Measurements from ENCODE around the gene TADA3. TPM values are rescaled to one million over a fixed set of nuclear protein-coding genes. Genes with fewer than 3 reads are reported as not detected.

Gene TADA3
- total RNA-seq, 1 experiment from 2014 or later: 85.4 TPM

GRCh38 chr3:9834520-9835380 is 42.5 kb upstream of the TADA3 start:
- Histone ChIP-seq H3K4me1 (ENCODE audit: insufficient read depth, low read length) (no peaks in the 10 kb centered on the region), H3K4me2 (ENCODE audit: low read length) (no peak overlapping the region), H3K36me3 (ENCODE audit: low read depth, low read length) (no peaks in the 10 kb centered on the region), H4K20me1 (ENCODE audit: low read length) (no peaks in the 10 kb centered on the region), H3F3A (ENCODE audit: low read length, unreplicated experiment) (no peaks in the 10 kb centered on the region), H3K9me2 (replicated peaks; ENCODE audit: low read length) (no peaks in the 10 kb centered on the region), H3K9ac (ENCODE audit: low read length) (no peak overlapping the region), H3K79me2 (ENCODE audit: low read length) (no peaks in the 10 kb centered on the region), H3K27me3 (ENCODE audit: low read length) (no peaks in the 10 kb centered on the region), H3K4me3 (ENCODE audit: low read length) (no peak overlapping the region), H2AFZ (ENCODE audit: low read length) (no peak overlapping the region), H3K9me3 (ENCODE audit: low read length) (no peaks in the 10 kb centered on the region), H3K27ac (ENCODE audit: low read length) (no peak overlapping the region)
- no TSS peak for BruUV-seq (replicated peaks)
- CTCF ChIA-PET: no interaction called here
- DNase-seq (no peak), ATAC-seq (no peak)
- intact Hi-C loops (cut with micrococcal nuclease): no loop called here
- TF ChIP-seq EZH2 (IDR thresholded peaks at IDR 0.05; ENCODE audit: low read length, unreplicated experiment): no peak
- TF ChIP-seq, protein P1, sequence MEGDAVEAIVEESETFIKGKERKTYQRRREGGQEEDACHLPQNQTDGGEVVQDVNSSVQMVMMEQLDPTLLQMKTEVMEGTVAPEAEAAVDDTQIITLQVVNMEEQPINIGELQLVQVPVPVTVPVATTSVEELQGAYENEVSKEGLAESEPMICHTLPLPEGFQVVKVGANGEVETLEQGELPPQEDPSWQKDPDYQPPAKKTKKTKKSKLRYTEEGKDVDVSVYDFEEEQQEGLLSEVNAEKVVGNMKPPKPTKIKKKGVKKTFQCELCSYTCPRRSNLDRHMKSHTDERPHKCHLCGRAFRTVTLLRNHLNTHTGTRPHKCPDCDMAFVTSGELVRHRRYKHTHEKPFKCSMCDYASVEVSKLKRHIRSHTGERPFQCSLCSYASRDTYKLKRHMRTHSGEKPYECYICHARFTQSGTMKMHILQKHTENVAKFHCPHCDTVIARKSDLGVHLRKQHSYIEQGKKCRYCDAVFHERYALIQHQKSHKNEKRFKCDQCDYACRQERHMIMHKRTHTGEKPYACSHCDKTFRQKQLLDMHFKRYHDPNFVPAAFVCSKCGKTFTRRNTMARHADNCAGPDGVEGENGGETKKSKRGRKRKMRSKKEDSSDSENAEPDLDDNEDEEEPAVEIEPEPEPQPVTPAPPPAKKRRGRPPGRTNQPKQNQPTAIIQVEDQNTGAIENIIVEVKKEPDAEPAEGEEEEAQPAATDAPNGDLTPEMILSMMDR (conservative IDR thresholded peaks at IDR 0.05; ENCODE audit: low read depth, low read length): no peak
- TF ChIP-seq EZH2phosphoT487 (IDR thresholded peaks at IDR 0.05; ENCODE audit: borderline replicate concordance, low read length): no peak
- POLR2A ChIA-PET (ENCODE audit: unreplicated experiment): interaction anchor here (0.6 kb wide), 1 partner anchor 437 kb away, joined by 4 read pairs; the partner anchor contains the start of gene SETD5

DNA sequence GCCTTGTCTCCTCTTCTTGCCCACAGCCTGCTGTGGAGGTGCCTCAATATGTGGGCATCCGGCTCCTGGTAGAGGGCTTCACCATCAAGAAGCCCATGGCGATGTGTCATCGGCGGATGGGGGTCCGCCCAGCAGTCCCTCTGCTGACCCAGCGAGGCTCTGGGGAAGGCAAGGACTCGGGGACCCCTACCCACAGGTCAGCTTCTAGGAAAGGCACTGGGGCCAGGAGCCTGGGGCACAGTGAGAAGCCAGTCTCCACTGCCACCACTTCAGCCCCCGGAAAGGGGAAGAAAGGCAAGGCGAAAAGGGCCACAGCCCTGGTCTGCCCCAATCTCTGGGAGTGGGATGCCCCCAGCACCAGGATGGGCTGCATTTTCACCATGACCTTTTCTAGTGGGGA is 40.8 kb upstream of the TADA3 start:
- Histone ChIP-seq H2AFZ (ENCODE audit: low read length) (no peak overlapping the region), H3K9me3 (ENCODE audit: low read length) (no peaks in the 10 kb centered on the region), H3K27ac (ENCODE audit: low read length) (no peak overlapping the region), H3K4me2 (ENCODE audit: low read length) (no peak overlapping the region), H3K4me1 (ENCODE audit: insufficient read depth, low read length) (no peaks in the 10 kb centered on the region), H3K9me2 (replicated peaks; ENCODE audit: low read length) (no peaks in the 10 kb centered on the region), H3K4me3 (ENCODE audit: low read length) (no peak overlapping the region), H3K36me3 (ENCODE audit: low read depth, low read length) (no peaks in the 10 kb centered on the region), H4K20me1 (ENCODE audit: low read length) (no peaks in the 10 kb centered on the region), H3F3A (ENCODE audit: low read length, unreplicated experiment) (no peaks in the 10 kb centered on the region), H3K79me2 (ENCODE audit: low read length) (no peaks in the 10 kb centered on the region), H3K9ac (ENCODE audit: low read length) (no peak overlapping the region), H3K27me3 (ENCODE audit: low read length) (no peaks in the 10 kb centered on the region)
- POLR2A ChIA-PET (ENCODE audit: unreplicated experiment): no interaction called here
- TF ChIP-seq, protein P1 (conservative IDR thresholded peaks at IDR 0.05; ENCODE audit: low read depth, low read length): no peak
- TF ChIP-seq EZH2 (IDR thresholded peaks at IDR 0.05; ENCODE audit: low read length, unreplicated experiment) (no peak), EZH2phosphoT487 (IDR thresholded peaks at IDR 0.05; ENCODE audit: borderline replicate concordance, low read length) (no peak)
- BruUV-seq (replicated peaks): no TSS peak
- intact Hi-C loops (cut with micrococcal nuclease): no loop called here
- DNase-seq: no peak
- ATAC-seq: no peak
- CTCF ChIA-PET: no interaction called here

GRCh38 chr3:9831253-9831652 is 39.0 kb upstream of the TADA3 start:
- no peaks in the 10 kb centered on the region for H3K27me3 ChIP-seq (ENCODE audit: low read length)
- ChIA-PET POLR2A (ENCODE audit: unreplicated experiment) (interaction anchor here (1.1 kb wide), 1 partner anchor 115 kb away, joined by 5 read pairs; no protein-coding TSS in a partner anchor), CTCF (no interaction called here)
- H2AFZ ChIP-seq (ENCODE audit: low read length): no peak overlapping the region
- no peak overlapping the region for H3K4me2 ChIP-seq (ENCODE audit: low read length)
- DNase-seq: no peak
- H3K9me2 ChIP-seq (replicated peaks; ENCODE audit: low read length): no peaks in the 10 kb centered on the region
- H3K4me1 ChIP-seq (ENCODE audit: insufficient read depth, low read length): no peaks in the 10 kb centered on the region
- H3K9me3 ChIP-seq (ENCODE audit: low read length): no peaks in the 10 kb centered on the region
- H3K27ac ChIP-seq (ENCODE audit: low read length): no peak overlapping the region
- TF ChIP-seq EZH2phosphoT487 (IDR thresholded peaks at IDR 0.05; ENCODE audit: borderline replicate concordance, low read length): no peak
- TF ChIP-seq EZH2 (IDR thresholded peaks at IDR 0.05; ENCODE audit: low read length, unreplicated experiment): no peak
- TF ChIP-seq, protein P1 (conservative IDR thresholded peaks at IDR 0.05; ENCODE audit: low read depth, low read length): no peak
- no TSS peak for BruUV-seq (replicated peaks)
- H3K4me3 ChIP-seq (ENCODE audit: low read length): no peak overlapping the region
- intact Hi-C loops (cut with micrococcal nuclease): no loop called here
- no peaks in the 10 kb centered on the region for H3F3A ChIP-seq (ENCODE audit: low read length, unreplicated experiment)
- no peaks in the 10 kb centered on the region for H3K79me2 ChIP-seq (ENCODE audit: low read length)
- no peaks in the 10 kb centered on the region for H4K20me1 ChIP-seq (ENCODE audit: low read length)
- no peak for ATAC-seq
- no peaks in the 10 kb centered on the region for H3K36me3 ChIP-seq (ENCODE audit: low read depth, low read length)
- H3K9ac ChIP-seq (ENCODE audit: low read length): no peak overlapping the region

Data from PC-3 (cell line).